MCF 10A (cell line): ENCODE measurements around the gene CLEC9A. TPM values are rescaled to one million over a fixed set of nuclear protein-coding genes. Genes with fewer than 3 reads are reported as not detected.
A peak's percentile ranks its signal among the peaks of the same experiment; 100 is the strongest.

Experiments
- Bru-seq: library from RNA; stranded (reverse); fragments of 400-500 nt; gene quantifications from one replicate; lab custom pipeline; 2021; lab: Mats Ljungman, UMichigan
- BruChase-seq, 2 experiments: library from RNA; stranded (reverse); fragments of 400-500 nt; gene quantifications; one replicate each; lab custom pipeline; 2021; lab: Mats Ljungman, UMichigan
- BruUV-seq: library from RNA; stranded (reverse); fragments of 400-500 nt; replicated peaks from 2 replicates; lab custom pipeline; 2021; lab: Mats Ljungman, UMichigan
- CTCF ChIA-PET: fragments of 300-600 bp; sonication (Branson Sonifier 250); formaldehyde crosslinking; extraction: SDS; loops from one replicate; lab custom pipeline; 2021; ENCODE audit warnings: antibody characterized with exemption, inconsistent platforms; lab: Yijun Ruan, JAX
- POLR2A ChIA-PET: fragments of 300-600, 350-650 bp; sonication (Branson Sonifier 250); formaldehyde crosslinking; extraction: SDS; loops from one replicate; lab custom pipeline; 2020; ENCODE audit warnings: antibody characterized with exemption, inconsistent platforms; lab: Yijun Ruan, JAX
- DNase-seq: peaks from one replicate; pipeline ENCODE4 v3.0.0-alpha.2; 2018; ENCODE audit not compliant: unreplicated experiment
- H3K27ac Mint-ChIP-seq: one replicate; pipeline ENCODE4 v1.8.0; 2022; ENCODE audit warnings: mild to moderate bottlenecking, low read depth, mixed read lengths; ENCODE audit not compliant: unreplicated experiment
- H3K27me3 Mint-ChIP-seq: one replicate; pipeline ENCODE4 v1.8.0; 2022; ENCODE audit warnings: mixed read lengths; ENCODE audit not compliant: insufficient read depth, unreplicated experiment
- H3K36me3 Mint-ChIP-seq: one replicate; pipeline ENCODE4 v1.8.0; 2022; ENCODE audit warnings: mild to moderate bottlenecking, moderate library complexity, mixed read lengths; ENCODE audit not compliant: insufficient read depth, unreplicated experiment
- H3K4me1 Mint-ChIP-seq: one replicate; pipeline ENCODE4 v1.8.0; 2022; ENCODE audit warnings: mixed read lengths; ENCODE audit not compliant: insufficient read depth, unreplicated experiment
- H3K4me3 Mint-ChIP-seq: one replicate; pipeline ENCODE4 v1.8.0; 2022; ENCODE audit warnings: mild to moderate bottlenecking, moderate library complexity, mixed read lengths; ENCODE audit not compliant: unreplicated experiment
- H3K9me3 Mint-ChIP-seq: one replicate; pipeline ENCODE4 v1.8.0; 2022; ENCODE audit warnings: mixed read lengths; ENCODE audit not compliant: unreplicated experiment
- intact Hi-C: fragments of 100-400 bp; cut with micrococcal nuclease; formaldehyde crosslinking; loops from 2 replicates; pipeline ENCODE4 v1.14.1; 2022
- long read RNA-seq: library from polyadenylated mRNA; stranded (forward); transcript quantifications from one replicate; pipeline ENCODE4 v2.0.0, GENCODE V29; 2022
- total RNA-seq: library from RNA; stranded (reverse); gene quantifications from 2 replicates; pipeline ENCODE4 v1.2.3, GENCODE V29; 2022
- TF ChIP-seq, protein P1 (sequence below): fragments of 200-600 bp; IDR thresholded peaks from one replicate; pipeline ENCODE4 v1.8.0; 2022; ENCODE audit warnings: antibody characterized with exemption, mild to moderate bottlenecking; ENCODE audit not compliant: unreplicated experiment

Gene CLEC9A
- total RNA-seq, result not detected in 2 replicates
- Bru-seq, nascent RNA, result percentile 8 among the genes with signal in this experiment
- BruChase-seq, experiment 1, labeled RNA remaining after a 6-hour chase, result percentile 3 among the genes with signal in this experiment
- BruChase-seq, experiment 2, labeled RNA remaining after a 2-hour chase, result not detected
- long read RNA-seq, result 0 reads

DNA sequence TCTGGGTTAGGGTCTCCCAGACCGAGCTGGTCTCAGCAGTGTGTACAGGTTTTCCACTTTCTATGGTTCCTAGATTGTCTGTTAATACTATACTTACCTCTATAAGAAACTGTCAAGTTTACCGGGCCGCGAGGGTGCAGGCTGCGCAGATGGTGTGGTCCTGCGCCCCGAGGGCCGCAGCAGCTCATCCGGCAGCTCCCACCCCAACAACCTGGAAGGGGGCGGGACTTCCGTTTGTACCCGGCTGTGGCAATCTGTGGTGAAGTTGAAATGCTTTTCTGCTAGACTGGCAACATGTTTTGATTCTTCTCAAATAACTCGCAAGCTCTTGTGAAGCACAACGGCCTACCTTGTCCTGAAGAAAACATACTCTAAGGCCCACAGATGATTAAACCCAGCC is at the start of gene CLEC9A:
CLEC9A (plus strand) TSS at position 237 of the 400 bp plus-strand sequence. CDS start 22,006 bp downstream, outside the sequence.
- H3K4me1 Mint-ChIP-seq, result peaks cover 35% of the 10 kb centered on the region
- intact Hi-C loops, result no loop called here

DNA sequence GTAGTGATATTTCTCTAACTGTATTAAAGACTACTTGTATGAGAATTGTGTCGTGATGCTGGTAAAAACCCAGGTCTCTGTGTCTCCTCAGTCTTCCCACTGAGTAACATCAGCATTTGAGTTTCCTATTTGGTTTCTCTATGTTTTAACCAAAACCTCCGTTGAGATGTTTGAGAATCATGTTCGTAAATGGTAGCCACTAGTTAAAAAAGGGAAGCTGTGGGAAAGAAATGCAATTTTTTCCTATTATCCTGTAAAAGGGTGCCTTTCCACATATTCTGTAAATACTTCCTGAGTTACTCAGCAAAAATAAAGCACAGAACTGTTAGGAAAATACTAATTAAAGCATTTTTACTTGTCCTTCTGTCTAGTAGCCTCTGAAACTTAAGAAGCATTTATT is 38.6 kb upstream of the CLEC9A start:
- intact Hi-C loops, result no loop called here
- DNase-seq, result no peak
- no peak overlapping the region for H3K27ac Mint-ChIP-seq
- no TSS peak for BruUV-seq
- H3K27me3 Mint-ChIP-seq, result peaks cover 36% of the 10 kb centered on the region
- TF ChIP-seq, protein P1, sequence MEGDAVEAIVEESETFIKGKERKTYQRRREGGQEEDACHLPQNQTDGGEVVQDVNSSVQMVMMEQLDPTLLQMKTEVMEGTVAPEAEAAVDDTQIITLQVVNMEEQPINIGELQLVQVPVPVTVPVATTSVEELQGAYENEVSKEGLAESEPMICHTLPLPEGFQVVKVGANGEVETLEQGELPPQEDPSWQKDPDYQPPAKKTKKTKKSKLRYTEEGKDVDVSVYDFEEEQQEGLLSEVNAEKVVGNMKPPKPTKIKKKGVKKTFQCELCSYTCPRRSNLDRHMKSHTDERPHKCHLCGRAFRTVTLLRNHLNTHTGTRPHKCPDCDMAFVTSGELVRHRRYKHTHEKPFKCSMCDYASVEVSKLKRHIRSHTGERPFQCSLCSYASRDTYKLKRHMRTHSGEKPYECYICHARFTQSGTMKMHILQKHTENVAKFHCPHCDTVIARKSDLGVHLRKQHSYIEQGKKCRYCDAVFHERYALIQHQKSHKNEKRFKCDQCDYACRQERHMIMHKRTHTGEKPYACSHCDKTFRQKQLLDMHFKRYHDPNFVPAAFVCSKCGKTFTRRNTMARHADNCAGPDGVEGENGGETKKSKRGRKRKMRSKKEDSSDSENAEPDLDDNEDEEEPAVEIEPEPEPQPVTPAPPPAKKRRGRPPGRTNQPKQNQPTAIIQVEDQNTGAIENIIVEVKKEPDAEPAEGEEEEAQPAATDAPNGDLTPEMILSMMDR, result no peak
- H3K36me3 Mint-ChIP-seq, result no peaks in the 10 kb centered on the region
- ChIA-PET CTCF (interaction anchor here (1.3 kb wide), 1 partner anchor 18 kb away, joined by 6 read pairs; the partner anchor contains the start of gene CLEC12B), POLR2A (no interaction called here)
- no peaks in the 10 kb centered on the region for H3K4me1 Mint-ChIP-seq
- H3K4me3 Mint-ChIP-seq, result no peak overlapping the region
- H3K9me3 Mint-ChIP-seq, result no peaks in the 10 kb centered on the region

More for the DNA sequence above, at the start of gene CLEC9A:
- no peak within 1 kb of the TSS for H3K4me3 Mint-ChIP-seq
- BruUV-seq, result no TSS peak
- DNase-seq, result no peak
- ChIA-PET POLR2A (no interaction called here), CTCF (interaction anchor here (0.5 to 4.0 kb wide), 7 partner anchors 29 to 336 kb away, joined by 3 to 44 read pairs (median 5); no protein-coding TSS in a partner anchor)
- peak within 1 kb of the TSS; percentile 83 for H3K27ac Mint-ChIP-seq
- no peaks in the 10 kb centered on the region for H3K36me3 Mint-ChIP-seq
- no peaks in the 10 kb centered on the region for H3K27me3 Mint-ChIP-seq
- TF ChIP-seq, protein P1, result no peak
- H3K9me3 Mint-ChIP-seq, result peaks cover 14% of the 10 kb centered on the region

DNA sequence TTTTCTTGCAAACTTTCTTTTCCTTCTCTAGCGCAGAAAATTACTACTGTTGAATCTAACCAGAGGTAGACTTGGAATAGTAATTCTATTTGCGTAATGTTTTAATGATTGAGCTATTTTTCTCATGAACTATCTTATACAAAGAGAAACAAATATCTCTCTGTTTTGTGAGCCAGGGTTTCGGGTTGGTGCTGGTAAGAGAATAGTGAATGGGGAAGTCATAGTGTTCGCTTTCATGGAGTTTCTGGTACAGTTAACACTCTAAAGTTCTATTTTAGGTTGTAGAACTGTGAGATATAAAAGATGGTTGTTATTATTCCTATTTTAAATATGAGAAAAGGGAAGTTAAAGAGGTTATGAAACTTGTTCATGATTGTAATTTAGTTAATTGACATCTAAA is 38.2 kb upstream of the CLEC9A start:
- H3K4me3 Mint-ChIP-seq, result no peak overlapping the region
- intact Hi-C loops, result no loop called here
- no peaks in the 10 kb centered on the region for H3K36me3 Mint-ChIP-seq
- POLR2A ChIA-PET, result no interaction called here
- H3K27ac Mint-ChIP-seq, result no peak overlapping the region
- CTCF ChIA-PET, result no interaction called here
- peaks cover 36% of the 10 kb centered on the region for H3K27me3 Mint-ChIP-seq
- no peak for DNase-seq
- TF ChIP-seq, protein P1, result no peak
- no peaks in the 10 kb centered on the region for H3K9me3 Mint-ChIP-seq
- H3K4me1 Mint-ChIP-seq, result no peaks in the 10 kb centered on the region
- no TSS peak for BruUV-seq

DNA sequence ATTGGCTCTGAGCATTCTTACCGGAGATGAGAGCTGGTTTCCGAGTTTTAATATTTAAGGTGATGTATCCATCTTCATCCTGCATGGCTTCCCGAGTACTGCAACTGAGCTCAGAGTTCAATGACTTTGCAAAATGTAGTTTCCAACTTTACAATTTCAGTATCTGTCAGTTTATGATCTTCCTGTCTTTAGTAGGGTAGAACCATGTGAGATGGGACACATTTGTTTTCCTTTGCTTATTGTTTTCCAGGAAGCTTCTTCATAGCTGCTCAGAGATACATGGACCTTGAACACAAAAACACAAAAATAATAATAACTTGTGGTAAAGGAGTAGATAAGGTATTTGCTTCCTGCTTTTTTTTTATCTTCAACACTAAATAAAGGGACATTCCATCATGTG is 31.5 kb upstream of the CLEC9A start, which contains the start of gene CLEC1B:
CLEC1B (minus strand) TSS at position 106 of the 400 bp plus-strand sequence; CDS start at position 85, 21 bp downstream.
- no peak within 1 kb of the TSS for H3K4me3 Mint-ChIP-seq
- peaks cover 12% of the 10 kb centered on the region for H3K27me3 Mint-ChIP-seq
- POLR2A ChIA-PET, result interaction anchor here (0.5 to 1.2 kb wide), 3 partner anchors 9 to 247 kb away, joined by 3 to 4 read pairs (median 3); no protein-coding TSS in a partner anchor
- H3K9me3 Mint-ChIP-seq, result no peaks in the 10 kb centered on the region
- DNase-seq, result no peak
- CTCF ChIA-PET, result interaction anchor here (0.7 to 6.6 kb wide), 3 partner anchors 12 to 185 kb away, joined by 3 to 51 read pairs (median 4); partner anchors contain the start of gene CLEC12B
- BruUV-seq, result no TSS peak
- TF ChIP-seq, protein P1, result no peak
- intact Hi-C loops, result no loop called here
- H3K36me3 Mint-ChIP-seq, result no peaks in the 10 kb centered on the region
- H3K4me1 Mint-ChIP-seq, result no peaks in the 10 kb centered on the region
- H3K27ac Mint-ChIP-seq, result no peak within 1 kb of the TSS
